A549 treated with ZK216348 at 1 μM for 4 hours (cell line): ENCODE measurements around the gene CIP2A. TPM values are rescaled to one million over a fixed set of nuclear protein-coding genes. Genes with fewer than 3 reads are reported as not detected.

ENCODE experiments used
- total RNA-seq: library from RNA; stranded (reverse); fragments of 200-300 nt; extraction: Qiagen RNA extraction; gene quantifications from 5 replicates; pipeline ENCODE4 v1.2.3, GENCODE V29; 2022; ENCODE audit warnings: low read depth

Gene CIP2A
- total RNA-seq = 13.2 to 23.3 TPM (median 19.4 TPM) in 5 replicates

DNA sequence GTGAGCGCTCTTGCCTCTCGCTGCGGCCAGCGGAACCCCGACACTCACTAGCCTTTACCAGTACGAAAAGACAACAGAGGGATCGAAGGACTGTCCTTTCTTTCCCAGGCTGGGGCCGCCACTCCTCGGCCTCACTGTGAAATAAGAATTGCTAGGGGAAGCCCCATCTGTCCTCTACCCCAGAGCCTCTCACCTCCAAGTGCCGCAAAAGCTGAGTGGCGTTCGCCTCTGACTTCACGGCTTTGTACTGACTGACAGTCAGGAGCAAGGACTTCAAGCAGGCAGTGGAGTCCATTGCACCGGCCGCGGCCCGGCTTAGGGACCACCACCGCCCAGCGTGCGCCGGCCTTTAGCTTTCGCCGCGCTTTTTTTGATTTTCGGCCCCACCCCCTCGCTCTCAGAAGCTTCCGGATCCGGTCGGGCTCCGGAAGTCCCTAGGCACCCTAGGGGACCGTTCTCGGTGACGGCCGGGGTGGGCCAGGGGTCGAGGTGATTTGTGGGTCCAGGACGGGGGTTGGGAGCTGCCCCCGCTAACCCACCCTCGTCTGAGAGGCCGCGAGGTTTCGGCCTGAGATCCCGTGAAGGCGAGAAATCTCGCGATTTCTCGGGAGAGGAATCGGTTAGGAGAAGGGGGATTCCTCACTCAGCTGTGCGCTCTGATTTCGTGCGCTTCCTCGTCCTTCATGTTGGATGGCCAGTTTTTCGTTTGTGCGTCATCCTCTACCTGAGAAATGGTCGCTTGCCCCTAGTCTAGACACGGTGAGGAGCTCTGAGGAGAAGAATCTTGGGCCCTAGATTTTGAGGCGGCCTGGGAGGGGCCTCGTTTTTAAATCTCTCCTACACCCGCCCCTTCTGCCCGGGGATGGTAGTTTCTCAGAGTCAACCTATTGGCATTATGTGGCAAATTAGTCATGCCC lies at the start of gene CIP2A, which contains the start of gene DZIP3:
Gene CIP2A, minus strand, starts transcription at position 358 of the 917 bp plus-strand sequence. Its CDS starts 63 bp downstream, at position 295.
Gene DZIP3, plus strand, starts transcription at position 642 of the 917 bp plus-strand sequence. CDS start 15,685 bp downstream, outside the sequence.

DNA sequence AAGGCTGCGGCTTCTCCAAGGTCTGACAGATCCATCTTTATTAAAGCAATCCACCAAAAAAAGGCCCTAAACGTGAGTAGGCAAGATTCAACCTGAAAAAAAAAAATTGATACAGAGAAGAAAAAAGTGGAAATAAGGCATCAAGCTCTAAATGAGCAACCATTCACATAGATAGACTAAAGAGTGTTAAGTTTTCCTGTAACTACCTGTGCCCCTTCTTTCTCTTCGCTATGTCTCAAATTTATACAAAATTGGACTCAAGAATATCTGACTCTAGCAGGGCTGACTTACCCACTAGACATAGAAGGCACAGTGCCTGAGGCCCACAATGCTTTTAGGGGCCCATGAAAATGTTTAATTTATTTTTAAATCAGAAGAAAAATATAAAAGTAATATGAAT lies 78.7 kb downstream of the CIP2A start, which contains the start of gene MYH15:
Gene MYH15, minus strand, starts transcription at position 101 of the 400 bp plus-strand sequence. Its CDS starts 66 bp downstream, at position 35.

Other genes starting within 250 kb of the CIP2A start
- 0.12 to 0.23 TPM (median 0.15 TPM) in 5 replicates for gene MYH15, start 78.8 kb downstream of the CIP2A start, total RNA-seq
- gene DZIP3, start 284 bp upstream of the CIP2A start, total RNA-seq = 3.4 to 5.0 TPM (median 4.1 TPM) in 5 replicates
- gene RETNLB, start 168.0 kb upstream of the CIP2A start, total RNA-seq = not detected in 5 replicates
- gene TRAT1, start 233.3 kb upstream of the CIP2A start, total RNA-seq = not detected in 5 replicates